ENCODE data around the gene SET. TPM values are rescaled to one million over a fixed set of nuclear protein-coding genes. Genes with fewer than 3 reads are reported as not detected.
A peak's percentile ranks its signal among the peaks of the same experiment; 100 is the strongest.

Gene SET
- total RNA-seq, 2 donors from 2014 or later: 762 to 795 TPM

DNA sequence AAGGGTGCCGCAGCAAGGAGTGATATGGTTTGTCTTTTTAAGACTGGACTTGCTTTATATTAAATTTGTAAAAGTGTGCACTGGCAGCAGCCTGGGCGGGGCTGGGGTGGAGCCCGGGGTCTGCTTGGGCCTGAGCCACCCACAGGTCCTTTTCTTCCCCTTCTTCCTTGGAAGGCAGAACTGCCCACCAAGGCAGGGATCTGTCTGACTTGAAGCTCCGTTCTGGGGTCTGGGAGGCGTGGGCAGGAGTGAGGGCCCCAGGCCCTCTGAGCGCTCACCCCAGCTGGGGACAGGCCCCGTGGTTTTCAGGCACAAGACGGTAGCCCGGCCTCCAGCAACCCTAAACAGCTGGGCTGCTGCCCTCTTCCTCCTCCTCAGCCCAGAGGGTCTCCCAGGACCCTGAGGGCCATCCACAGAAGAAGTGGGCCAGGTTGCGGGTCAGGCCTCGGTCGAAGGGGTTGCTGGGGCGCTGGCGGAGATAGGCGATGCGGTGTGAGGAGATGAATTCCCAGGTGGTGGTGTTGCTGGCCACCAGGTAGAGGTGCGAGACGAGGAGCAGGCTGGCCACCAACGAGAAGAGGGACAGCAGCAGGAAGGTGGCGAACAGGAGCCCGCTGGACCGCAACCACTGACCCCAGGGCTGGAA, 31.9 kb downstream of the SET start:
- Mint-ChIP-seq H3K4me1 (peaks cover 10% of the 10 kb centered on the region), H3K4me3 (no peak overlapping the region), H3K36me3 (ENCODE audit: low read depth) (peaks cover 20% of the 10 kb centered on the region), H3K27ac (no peak overlapping the region), H3K27me3 (ENCODE audit: insufficient read depth) (no peaks in the 10 kb centered on the region), H3K9me3 (no peaks in the 10 kb centered on the region)
- peaks cover 4% of the 10 kb centered on the region for H3K36me3 ChIP-seq (ENCODE audit: control insufficient read depth, insufficient read depth, low read length)
- no peaks in the 10 kb centered on the region for H3K9me3 ChIP-seq (ENCODE audit: control insufficient read depth, low read length)
- TF ChIP-seq, protein P1, sequence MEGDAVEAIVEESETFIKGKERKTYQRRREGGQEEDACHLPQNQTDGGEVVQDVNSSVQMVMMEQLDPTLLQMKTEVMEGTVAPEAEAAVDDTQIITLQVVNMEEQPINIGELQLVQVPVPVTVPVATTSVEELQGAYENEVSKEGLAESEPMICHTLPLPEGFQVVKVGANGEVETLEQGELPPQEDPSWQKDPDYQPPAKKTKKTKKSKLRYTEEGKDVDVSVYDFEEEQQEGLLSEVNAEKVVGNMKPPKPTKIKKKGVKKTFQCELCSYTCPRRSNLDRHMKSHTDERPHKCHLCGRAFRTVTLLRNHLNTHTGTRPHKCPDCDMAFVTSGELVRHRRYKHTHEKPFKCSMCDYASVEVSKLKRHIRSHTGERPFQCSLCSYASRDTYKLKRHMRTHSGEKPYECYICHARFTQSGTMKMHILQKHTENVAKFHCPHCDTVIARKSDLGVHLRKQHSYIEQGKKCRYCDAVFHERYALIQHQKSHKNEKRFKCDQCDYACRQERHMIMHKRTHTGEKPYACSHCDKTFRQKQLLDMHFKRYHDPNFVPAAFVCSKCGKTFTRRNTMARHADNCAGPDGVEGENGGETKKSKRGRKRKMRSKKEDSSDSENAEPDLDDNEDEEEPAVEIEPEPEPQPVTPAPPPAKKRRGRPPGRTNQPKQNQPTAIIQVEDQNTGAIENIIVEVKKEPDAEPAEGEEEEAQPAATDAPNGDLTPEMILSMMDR (conservative IDR thresholded peaks at IDR 0.05): no peak
- WGBS, 2 experiments (ENCODE audit: insufficient coverage in 1 of 2, insufficient read length in 1 of 2): 86 to 95% methylated on average over 12 to 22 of the region's 22 CpGs
- peak; percentile 42 for DNase-seq
- no peak overlapping the region for H3K4me3 ChIP-seq (ENCODE audit: low read length)
- no peak overlapping the region for H3K27ac ChIP-seq (ENCODE audit: low read depth, low read length)
- H3K9ac ChIP-seq (ENCODE audit: extremely low read depth, low read length, poor library complexity, severe bottlenecking): no peak overlapping the region
- no peaks in the 10 kb centered on the region for H3K4me1 ChIP-seq (ENCODE audit: control insufficient read depth, insufficient read depth, low read length)
- no peaks in the 10 kb centered on the region for H3K27me3 ChIP-seq (ENCODE audit: control insufficient read depth, insufficient read depth, low read length, poor library complexity, severe bottlenecking)

DNA sequence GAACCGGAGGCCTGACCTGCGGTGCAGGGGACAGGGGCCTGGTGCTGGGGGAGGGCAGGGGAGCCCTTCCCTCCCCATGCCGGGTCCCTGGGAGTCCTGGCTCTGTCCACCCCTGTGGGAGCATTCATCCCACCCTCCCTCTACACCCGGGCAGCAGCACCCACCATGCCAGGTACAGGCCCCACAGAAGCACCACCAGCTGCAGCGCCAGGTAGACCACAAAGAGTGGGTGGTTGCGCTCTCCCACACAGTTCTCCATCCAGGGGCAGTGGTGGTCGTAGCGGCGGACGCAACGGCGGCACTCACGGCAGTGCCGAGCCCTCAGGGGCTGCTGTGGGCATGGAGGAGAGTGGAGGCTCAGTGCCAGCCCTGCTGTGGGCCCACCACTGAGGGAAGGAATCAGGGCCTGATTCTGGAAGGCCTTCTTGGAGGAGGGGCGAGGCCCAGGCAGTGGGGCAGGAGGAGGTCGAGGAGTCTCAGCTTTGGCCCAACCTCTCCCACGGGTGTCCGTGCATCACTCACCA, 32.5 kb downstream of the SET start:
- Histone ChIP-seq H3K4me1 (ENCODE audit: control insufficient read depth, insufficient read depth, low read length) (no peaks in the 10 kb centered on the region), H3K9ac (ENCODE audit: extremely low read depth, low read length, poor library complexity, severe bottlenecking) (no peak overlapping the region), H3K4me3 (ENCODE audit: low read length) (no peak overlapping the region), H3K36me3 (ENCODE audit: control insufficient read depth, insufficient read depth, low read length) (peaks cover 3% of the 10 kb centered on the region), H3K27me3 (ENCODE audit: control insufficient read depth, insufficient read depth, low read length, poor library complexity, severe bottlenecking) (no peaks in the 10 kb centered on the region), H3K27ac (ENCODE audit: low read depth, low read length) (no peak overlapping the region), H3K9me3 (ENCODE audit: control insufficient read depth, low read length) (no peaks in the 10 kb centered on the region)
- TF ChIP-seq, protein P1 (conservative IDR thresholded peaks at IDR 0.05): no peak
- H3K4me1 Mint-ChIP-seq: peaks cover 10% of the 10 kb centered on the region
- H3K27me3 Mint-ChIP-seq (ENCODE audit: insufficient read depth): no peaks in the 10 kb centered on the region
- H3K9me3 Mint-ChIP-seq: no peaks in the 10 kb centered on the region
- WGBS, 2 experiments (ENCODE audit: insufficient coverage in 1 of 2, insufficient read length in 1 of 2): 86 to 94% methylated on average over 2 to 18 of the region's 18 CpGs
- H3K27ac Mint-ChIP-seq: no peak overlapping the region
- DNase-seq: no peak
- H3K36me3 Mint-ChIP-seq (ENCODE audit: low read depth): peaks cover 20% of the 10 kb centered on the region
- H3K4me3 Mint-ChIP-seq: no peak overlapping the region

DNA sequence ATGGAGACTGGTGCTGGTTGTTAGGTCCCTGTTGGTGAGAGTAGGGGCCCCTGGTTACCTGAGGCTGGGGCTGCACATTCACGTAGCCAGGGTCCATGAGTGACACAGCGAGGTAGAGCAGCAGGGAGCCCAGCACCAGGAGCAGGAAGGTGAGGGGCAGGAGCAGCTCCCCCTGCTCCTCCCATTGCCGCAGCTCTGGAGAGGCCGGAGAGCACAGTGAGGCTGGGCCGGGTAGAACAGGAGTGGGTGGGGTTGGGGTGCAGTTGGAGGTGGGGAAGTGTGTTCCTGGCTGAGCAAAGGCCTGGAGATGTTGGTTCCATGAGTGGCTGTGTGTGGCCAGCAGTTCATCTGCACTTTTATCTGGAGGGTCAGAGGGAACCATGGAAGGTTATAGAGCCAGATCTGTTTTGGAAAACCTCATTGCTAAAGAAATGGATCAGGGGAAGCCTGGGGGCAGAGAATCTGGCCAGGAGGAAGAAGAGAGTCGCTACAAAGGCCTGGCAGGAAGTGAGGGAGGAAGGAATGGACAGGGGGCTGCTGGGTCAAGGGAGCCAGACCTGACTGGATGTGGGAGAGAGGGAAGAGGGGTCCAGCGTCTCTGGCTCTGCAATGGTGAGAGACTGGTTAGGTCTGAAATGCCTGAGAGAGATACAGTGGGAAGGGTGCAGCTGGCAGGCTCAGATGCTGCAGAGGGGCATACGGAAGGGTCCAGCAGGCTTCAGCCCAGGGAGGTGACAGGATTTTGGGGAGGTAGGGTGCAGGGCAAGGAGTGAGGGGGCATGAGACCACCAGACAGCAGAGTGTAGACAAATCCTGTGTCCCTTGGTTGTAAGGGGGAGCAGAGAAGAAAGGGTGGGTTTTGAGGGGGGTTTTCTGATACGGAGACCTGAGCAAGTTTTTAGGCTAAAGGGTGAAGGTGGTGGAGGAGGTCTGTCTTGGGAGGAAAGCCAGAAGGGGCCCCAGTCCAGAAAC, 33.6 kb downstream of the SET start:
- peak overlapping the region; percentile 49 for H3K27ac ChIP-seq (ENCODE audit: low read depth, low read length)
- H3K36me3 Mint-ChIP-seq (ENCODE audit: low read depth): peaks cover 17% of the 10 kb centered on the region
- H3K9me3 ChIP-seq (ENCODE audit: control insufficient read depth, low read length): no peaks in the 10 kb centered on the region
- WGBS, 2 experiments (ENCODE audit: insufficient coverage in 1 of 2, insufficient read length in 1 of 2): 76 to 89% methylated on average over 4 to 9 of the region's 9 CpGs
- DNase-seq: peak; percentile 45
- H3K9me3 Mint-ChIP-seq: no peaks in the 10 kb centered on the region
- no peaks in the 10 kb centered on the region for H3K36me3 ChIP-seq (ENCODE audit: control insufficient read depth, insufficient read depth, low read length)
- peaks cover 10% of the 10 kb centered on the region for H3K4me1 Mint-ChIP-seq
- H3K9ac ChIP-seq (ENCODE audit: extremely low read depth, low read length, poor library complexity, severe bottlenecking): peak overlapping the region; percentile 34
- H3K27me3 ChIP-seq (ENCODE audit: control insufficient read depth, insufficient read depth, low read length, poor library complexity, severe bottlenecking): no peaks in the 10 kb centered on the region
- no peak overlapping the region for H3K27ac Mint-ChIP-seq
- TF ChIP-seq, protein P1 (conservative IDR thresholded peaks at IDR 0.05): no peak
- peak overlapping the region; percentile 87 for H3K4me3 Mint-ChIP-seq
- H3K4me1 ChIP-seq (ENCODE audit: control insufficient read depth, insufficient read depth, low read length): no peaks in the 10 kb centered on the region
- H3K4me3 ChIP-seq (ENCODE audit: low read length): peak overlapping the region; percentile 89
- H3K27me3 Mint-ChIP-seq (ENCODE audit: insufficient read depth): no peaks in the 10 kb centered on the region
